ENCODE results near the gene PSMD5.

Gene PSMD5

GRCh38 chr9:120874226-120875194 is 31.8 kb upstream of the PSMD5 start:
- Histone ChIP-seq H3K27me3 (ENCODE audit: control insufficient read depth, insufficient read depth, low read length) (peaks cover 9% of the 10 kb centered on the region), H3K4me1 (ENCODE audit: control insufficient read depth, insufficient read depth, low read length) (peaks cover 48% of the 10 kb centered on the region), H3K27ac (ENCODE audit: low read depth, low read length) (peak overlapping the region; percentile 75), H3K4me3 (ENCODE audit: low read depth, low read length) (no peak overlapping the region), H3K9me3 (ENCODE audit: control insufficient read depth, insufficient read depth, low read length) (no peaks in the 10 kb centered on the region), H3K36me3 (ENCODE audit: control insufficient read depth, insufficient read depth, low read length) (peaks cover 21% of the 10 kb centered on the region), H3K9ac (ENCODE audit: low read depth, low read length) (no peak overlapping the region)

GRCh38 chr9:120873512-120873911 is 30.8 kb upstream of the PSMD5 start:
- Histone ChIP-seq H3K27ac (ENCODE audit: low read depth, low read length) (peak overlapping the region; percentile 75), H3K9me3 (ENCODE audit: control insufficient read depth, insufficient read depth, low read length) (no peaks in the 10 kb centered on the region), H3K4me3 (ENCODE audit: low read depth, low read length) (peak overlapping the region; percentile 28; the same call in 1 of the 2 replicates), H3K9ac (ENCODE audit: low read depth, low read length) (no peak overlapping the region), H3K36me3 (ENCODE audit: control insufficient read depth, insufficient read depth, low read length) (peaks cover 21% of the 10 kb centered on the region), H3K27me3 (ENCODE audit: control insufficient read depth, insufficient read depth, low read length) (peaks cover 9% of the 10 kb centered on the region), H3K4me1 (ENCODE audit: control insufficient read depth, insufficient read depth, low read length) (peaks cover 47% of the 10 kb centered on the region)

- no peaks in the 10 kb centered on the region for H3K9me3 ChIP-seq (ENCODE audit: control insufficient read depth, insufficient read depth, low read length)
- peaks cover 44% of the 10 kb centered on the region for H3K4me1 ChIP-seq (ENCODE audit: control insufficient read depth, insufficient read depth, low read length)
- H3K36me3 ChIP-seq (ENCODE audit: control insufficient read depth, insufficient read depth, low read length) = peaks cover 21% of the 10 kb centered on the region
- peak overlapping the region; percentile 28; the same call in 1 of the 2 replicates for H3K4me3 ChIP-seq (ENCODE audit: low read depth, low read length)
- peaks cover 6% of the 10 kb centered on the region for H3K27me3 ChIP-seq (ENCODE audit: control insufficient read depth, insufficient read depth, low read length)
- H3K9ac ChIP-seq (ENCODE audit: low read depth, low read length) = no peak overlapping the region; the same call in 1 of the 2 replicates
- peak overlapping the region; percentile 75 for H3K27ac ChIP-seq (ENCODE audit: low read depth, low read length)
These were observed 30.2 kb upstream of the PSMD5 start for GRCh38 chr9:120872791-120873502.

GRCh38 chr9:120870206-120870605 is 27.5 kb upstream of the PSMD5 start:
- H3K4me3 ChIP-seq (ENCODE audit: low read depth, low read length) = no peak overlapping the region
- H3K9ac ChIP-seq (ENCODE audit: low read depth, low read length) = no peak overlapping the region
- no peaks in the 10 kb centered on the region for H3K27me3 ChIP-seq (ENCODE audit: control insufficient read depth, insufficient read depth, low read length)
- H3K9me3 ChIP-seq (ENCODE audit: control insufficient read depth, insufficient read depth, low read length) = no peaks in the 10 kb centered on the region
- H3K4me1 ChIP-seq (ENCODE audit: control insufficient read depth, insufficient read depth, low read length) = peaks cover 30% of the 10 kb centered on the region
- H3K27ac ChIP-seq (ENCODE audit: low read depth, low read length) = no peak overlapping the region
- peaks cover 24% of the 10 kb centered on the region for H3K36me3 ChIP-seq (ENCODE audit: control insufficient read depth, insufficient read depth, low read length)

GRCh38 chr9:120869726-120870125 is 27.0 kb upstream of the PSMD5 start:
- Histone ChIP-seq H3K9ac (ENCODE audit: low read depth, low read length) (no peak overlapping the region), H3K27ac (ENCODE audit: low read depth, low read length) (no peak overlapping the region), H3K4me3 (ENCODE audit: low read depth, low read length) (no peak overlapping the region), H3K9me3 (ENCODE audit: control insufficient read depth, insufficient read depth, low read length) (no peaks in the 10 kb centered on the region), H3K36me3 (ENCODE audit: control insufficient read depth, insufficient read depth, low read length) (peaks cover 24% of the 10 kb centered on the region), H3K27me3 (ENCODE audit: control insufficient read depth, insufficient read depth, low read length) (no peaks in the 10 kb centered on the region), H3K4me1 (ENCODE audit: control insufficient read depth, insufficient read depth, low read length) (peaks cover 26% of the 10 kb centered on the region)

GRCh38 chr9:120869360-120869687 is 26.6 kb upstream of the PSMD5 start:
- H3K36me3 ChIP-seq (ENCODE audit: control insufficient read depth, insufficient read depth, low read length) = peaks cover 22% of the 10 kb centered on the region
- H3K27ac ChIP-seq (ENCODE audit: low read depth, low read length) = no peak overlapping the region
- H3K27me3 ChIP-seq (ENCODE audit: control insufficient read depth, insufficient read depth, low read length) = no peaks in the 10 kb centered on the region
- peaks cover 22% of the 10 kb centered on the region for H3K4me1 ChIP-seq (ENCODE audit: control insufficient read depth, insufficient read depth, low read length)
- no peaks in the 10 kb centered on the region for H3K9me3 ChIP-seq (ENCODE audit: control insufficient read depth, insufficient read depth, low read length)
- peak overlapping the region; percentile 69; the same call in 1 of the 2 replicates for H3K4me3 ChIP-seq (ENCODE audit: low read depth, low read length)
- no peak overlapping the region for H3K9ac ChIP-seq (ENCODE audit: low read depth, low read length)

- no peak overlapping the region for H3K9ac ChIP-seq (ENCODE audit: low read depth, low read length)
- H3K27ac ChIP-seq (ENCODE audit: low read depth, low read length) = no peak overlapping the region
- no peaks in the 10 kb centered on the region for H3K9me3 ChIP-seq (ENCODE audit: control insufficient read depth, insufficient read depth, low read length)
- peak overlapping the region; percentile 69 for H3K4me3 ChIP-seq (ENCODE audit: low read depth, low read length)
- H3K27me3 ChIP-seq (ENCODE audit: control insufficient read depth, insufficient read depth, low read length) = no peaks in the 10 kb centered on the region
- peaks cover 17% of the 10 kb centered on the region for H3K4me1 ChIP-seq (ENCODE audit: control insufficient read depth, insufficient read depth, low read length)
- peaks cover 17% of the 10 kb centered on the region for H3K36me3 ChIP-seq (ENCODE audit: control insufficient read depth, insufficient read depth, low read length)
These were observed 26.1 kb upstream of the PSMD5 start for GRCh38 chr9:120868676-120869359.

- Histone ChIP-seq H3K9ac (ENCODE audit: low read depth, low read length) (no peak overlapping the region), H3K27me3 (ENCODE audit: control insufficient read depth, insufficient read depth, low read length) (no peaks in the 10 kb centered on the region), H3K4me3 (ENCODE audit: low read depth, low read length) (peak overlapping the region; percentile 49), H3K36me3 (ENCODE audit: control insufficient read depth, insufficient read depth, low read length) (peaks cover 17% of the 10 kb centered on the region), H3K4me1 (ENCODE audit: control insufficient read depth, insufficient read depth, low read length) (peaks cover 13% of the 10 kb centered on the region), H3K9me3 (ENCODE audit: control insufficient read depth, insufficient read depth, low read length) (no peaks in the 10 kb centered on the region), H3K27ac (ENCODE audit: low read depth, low read length) (peak overlapping the region; percentile 37)
These were observed 25.6 kb upstream of the PSMD5 start for GRCh38 chr9:120868339-120868675.

GRCh38 chr9:120867676-120868338 is 25.1 kb upstream of the PSMD5 start:
- H3K27ac ChIP-seq (ENCODE audit: low read depth, low read length) = no peak overlapping the region
- H3K9ac ChIP-seq (ENCODE audit: low read depth, low read length) = no peak overlapping the region
- H3K4me3 ChIP-seq (ENCODE audit: low read depth, low read length) = no peak overlapping the region
- peaks cover 18% of the 10 kb centered on the region for H3K36me3 ChIP-seq (ENCODE audit: control insufficient read depth, insufficient read depth, low read length)
- H3K27me3 ChIP-seq (ENCODE audit: control insufficient read depth, insufficient read depth, low read length) = no peaks in the 10 kb centered on the region
- no peaks in the 10 kb centered on the region for H3K9me3 ChIP-seq (ENCODE audit: control insufficient read depth, insufficient read depth, low read length)
- H3K4me1 ChIP-seq (ENCODE audit: control insufficient read depth, insufficient read depth, low read length) = peaks cover 8% of the 10 kb centered on the region

GRCh38 chr9:120866651-120867050 is 23.9 kb upstream of the PSMD5 start:
- Histone ChIP-seq H3K36me3 (ENCODE audit: control insufficient read depth, insufficient read depth, low read length) (peaks cover 17% of the 10 kb centered on the region), H3K9ac (ENCODE audit: low read depth, low read length) (no peak overlapping the region), H3K4me3 (ENCODE audit: low read depth, low read length) (no peak overlapping the region), H3K9me3 (ENCODE audit: control insufficient read depth, insufficient read depth, low read length) (no peaks in the 10 kb centered on the region), H3K4me1 (ENCODE audit: control insufficient read depth, insufficient read depth, low read length) (peaks cover 3% of the 10 kb centered on the region; the same call in 1 of the 2 replicates), H3K27me3 (ENCODE audit: control insufficient read depth, insufficient read depth, low read length) (no peaks in the 10 kb centered on the region), H3K27ac (ENCODE audit: low read depth, low read length) (no peak overlapping the region)
